Retinal pigment epithelial cell (primary cell): Measurements from ENCODE around the gene FANCI.

Source experiments
- DNase-seq: peaks from one replicate; pipeline ENCODE4 v3.0.0-alpha.2; 2010; ENCODE audit warnings: low read depth
- H3K4me3 ChIP-seq: 2 replicates; pipeline ENCODE4 v1.5.1; 2011; ENCODE audit warnings: mild to moderate bottlenecking, low read length, control low read depth, moderate library complexity
- CTCF ChIP-seq: conservative IDR thresholded peaks from 2 replicates; pipeline ENCODE4 v1.5.1; 2011; ENCODE audit warnings: low read depth, low read length, control low read depth, inconsistent platforms

Gene FANCI

GRCh38 chr15:89243691-89244573 is at the start of gene FANCI:
Gene FANCI, plus strand, starts transcription at chr15:89243979. Its CDS starts 3,669 bp downstream, at chr15:89247648.
- peak; percentile 74 for DNase-seq
- peak; percentile 50 for TF ChIP-seq CTCF
- H3K4me3 ChIP-seq = peak within 1 kb of the TSS; percentile 90

- no peak for TF ChIP-seq CTCF
- no peak for DNase-seq
- no peak overlapping the region for H3K4me3 ChIP-seq
Measured at GRCh38 chr15:89194608-89195007, 49.2 kb upstream of the FANCI start.

GRCh38 chr15:89195836-89196235 is 47.9 kb upstream of the FANCI start:
- TF ChIP-seq CTCF = no peak
- H3K4me3 ChIP-seq = no peak overlapping the region
- DNase-seq = no peak

GRCh38 chr15:89196241-89196640 is 47.5 kb upstream of the FANCI start:
- TF ChIP-seq CTCF = no peak
- DNase-seq = no peak
- H3K4me3 ChIP-seq = no peak overlapping the region

GRCh38 chr15:89196994-89197393 is 46.8 kb upstream of the FANCI start:
- no peak for TF ChIP-seq CTCF
- DNase-seq = no peak
- no peak overlapping the region for H3K4me3 ChIP-seq

GRCh38 chr15:89197503-89197971 is 46.2 kb upstream of the FANCI start:
- TF ChIP-seq CTCF = no peak
- no peak for DNase-seq

GRCh38 chr15:89198196-89198595 is 45.6 kb upstream of the FANCI start:
- TF ChIP-seq CTCF = no peak
- no peak for DNase-seq
- H3K4me3 ChIP-seq = no peak overlapping the region

More at GRCh38 chr15:89197503-89197971, 46.2 kb upstream of the FANCI start:
- no peak overlapping the region for H3K4me3 ChIP-seq
